T-helper 17 cell (primary cell): ENCODE data around the gene TMEM88. TPM values are rescaled to one million over a fixed set of nuclear protein-coding genes. Genes with fewer than 3 reads are reported as not detected.

Source experiments
- ATAC-seq: fragments of 150-1000 bp; cut with Tn5 transposase; 2 replicates; pipeline ENCODE4 v1.10.0; 2021; ENCODE audit warnings: mild to moderate bottlenecking, moderate library complexity
- DNase-seq, 3 donors: peaks; one replicate each; pipeline versions ENCODE4 v3.0.0 to v3.0.0-alpha.2; 2020 to 2021
- H3K9me3 ChIP-seq: one replicate; pipeline ENCODE4 v1.7.0; 2013; ENCODE audit warnings: low read length, mild to moderate bottlenecking; ENCODE audit not compliant: control insufficient read depth, poor library complexity, severe bottlenecking
- H3K27ac Mint-ChIP-seq: one replicate; pipeline ENCODE4 v1.8.0; 2022; ENCODE audit warnings: mild to moderate bottlenecking, moderate library complexity, mixed read lengths
- H3K27me3 Mint-ChIP-seq: one replicate; pipeline ENCODE4 v1.8.0; 2022; ENCODE audit warnings: mixed read lengths
- H3K36me3 Mint-ChIP-seq: one replicate; pipeline ENCODE4 v1.8.0; 2022; ENCODE audit warnings: low read depth, mixed read lengths
- H3K4me1 Mint-ChIP-seq: one replicate; pipeline ENCODE4 v1.8.0; 2022; ENCODE audit warnings: mild to moderate bottlenecking, mixed read lengths
- H3K4me3 Mint-ChIP-seq: one replicate; pipeline ENCODE4 v1.8.0; 2022; ENCODE audit warnings: mild to moderate bottlenecking, moderate library complexity, mixed read lengths
- total RNA-seq, 4 donors: library from RNA in 2 of 4; stranded (reverse) in 2 of 4; gene quantifications; one replicate each; pipeline ENCODE4 v1.2.3 and lab custom pipeline; 2022 to 2026

Gene TMEM88
- total RNA-seq, 2 donors from 2014 or later, result 31.0 to 31.3 TPM

DNA sequence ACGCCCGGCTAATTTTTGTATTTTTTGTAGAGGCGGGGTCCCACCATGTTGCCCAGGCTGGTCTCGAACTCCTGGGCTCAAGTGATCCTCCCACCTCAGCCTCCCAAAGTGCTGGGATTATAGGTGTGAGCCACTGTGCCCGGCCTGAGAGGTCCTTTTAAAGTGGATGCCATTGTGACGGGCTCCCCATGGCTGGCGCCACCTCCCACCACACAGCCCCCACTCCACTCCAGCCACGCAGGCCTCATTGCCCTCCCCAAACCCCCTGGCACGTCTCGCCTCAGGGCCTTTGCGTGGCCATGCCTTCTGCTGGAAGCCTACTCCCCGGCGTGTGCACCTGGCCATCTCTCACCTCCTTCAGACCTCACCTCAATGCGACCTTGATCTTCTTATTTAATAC, 32.7 kb upstream of the TMEM88 start:
- Mint-ChIP-seq H3K36me3 (no peaks in the 10 kb centered on the region), H3K4me3 (no peak overlapping the region), H3K27me3 (peaks cover 16% of the 10 kb centered on the region), H3K4me1 (peaks cover 11% of the 10 kb centered on the region), H3K27ac (peak overlapping the region; percentile 79)
- no peaks in the 10 kb centered on the region for H3K9me3 ChIP-seq
- ATAC-seq (no peak), DNase-seq (no peak)

DNA sequence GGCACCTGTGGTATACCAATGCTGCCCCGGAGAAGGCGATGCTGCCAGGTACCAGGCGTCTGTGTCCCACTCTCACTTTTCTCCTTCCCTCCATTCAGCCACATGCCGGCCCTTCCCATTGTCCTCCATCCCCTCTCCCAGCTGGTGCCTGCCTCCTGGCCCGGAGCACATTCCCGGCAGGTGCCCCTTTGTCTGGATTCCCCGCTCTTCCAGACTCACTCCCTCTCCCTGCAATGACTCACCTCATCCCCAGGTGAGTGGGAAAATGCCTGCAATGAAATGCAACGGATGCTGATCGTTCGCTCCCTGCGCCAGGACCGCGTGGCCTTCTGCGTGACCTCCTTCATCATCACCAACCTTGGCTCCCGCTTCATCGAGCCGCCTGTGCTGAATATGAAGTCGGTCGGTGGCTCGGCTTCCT, 31.3 kb upstream of the TMEM88 start:
- Mint-ChIP-seq H3K27me3 (peaks cover 17% of the 10 kb centered on the region), H3K36me3 (no peaks in the 10 kb centered on the region), H3K27ac (no peak overlapping the region), H3K4me1 (peaks cover 11% of the 10 kb centered on the region), H3K4me3 (no peak overlapping the region)
- DNase-seq (no peak), ATAC-seq (no peak)
- no peaks in the 10 kb centered on the region for H3K9me3 ChIP-seq

GRCh38 chr17:7824021-7824924, 30.6 kb upstream of the TMEM88 start:
- peaks cover 11% of the 10 kb centered on the region for H3K4me1 Mint-ChIP-seq

GRCh38 chr17:7825206-7825990, 29.5 kb upstream of the TMEM88 start:
- no peaks in the 10 kb centered on the region for H3K9me3 ChIP-seq
- H3K27me3 Mint-ChIP-seq, result peaks cover 17% of the 10 kb centered on the region
- H3K36me3 Mint-ChIP-seq, result no peaks in the 10 kb centered on the region
- peak overlapping the region; percentile 21 for H3K4me3 Mint-ChIP-seq
- H3K4me1 Mint-ChIP-seq, result peaks cover 11% of the 10 kb centered on the region
- DNase-seq, result no peak
- ATAC-seq, result no peak
- H3K27ac Mint-ChIP-seq, result no peak overlapping the region

More at GRCh38 chr17:7824021-7824924, 30.6 kb upstream of the TMEM88 start:
- ATAC-seq (no peak), DNase-seq (no peak)
- Mint-ChIP-seq H3K4me3 (no peak overlapping the region), H3K27ac (peak overlapping the region; percentile 27), H3K27me3 (peaks cover 17% of the 10 kb centered on the region), H3K36me3 (no peaks in the 10 kb centered on the region)
- H3K9me3 ChIP-seq, result no peaks in the 10 kb centered on the region

- Mint-ChIP-seq H3K36me3 (peaks cover 2% of the 10 kb centered on the region), H3K27ac (no peak overlapping the region), H3K27me3 (peaks cover 11% of the 10 kb centered on the region), H3K4me3 (no peak overlapping the region), H3K4me1 (peaks cover 16% of the 10 kb centered on the region)
- DNase-seq, result no peak
- no peak for ATAC-seq
- no peaks in the 10 kb centered on the region for H3K9me3 ChIP-seq
Observed at GRCh38 chr17:7830616-7831015, 24.2 kb upstream of the TMEM88 start.

DNA sequence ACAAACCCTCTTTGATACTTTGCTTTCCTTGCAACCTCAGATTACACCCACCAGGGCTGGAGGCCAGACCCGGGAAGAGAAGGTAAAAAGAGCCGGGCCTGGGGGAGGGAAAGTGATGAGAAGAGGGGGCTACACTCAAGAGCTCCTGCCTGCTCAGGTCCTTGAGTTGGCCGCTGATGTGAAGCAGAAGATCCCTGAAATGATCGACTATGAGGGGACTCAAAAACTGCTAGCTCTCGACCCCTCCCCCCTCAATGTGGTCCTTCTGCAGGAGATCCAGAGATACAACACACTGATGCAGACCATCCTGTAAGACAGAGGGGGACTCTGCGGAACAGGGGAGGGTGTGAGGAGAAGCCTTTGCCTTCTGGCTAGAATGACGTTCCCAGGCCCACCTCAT, 23.6 kb upstream of the TMEM88 start:
- Mint-ChIP-seq H3K4me3 (no peak overlapping the region), H3K27me3 (peaks cover 11% of the 10 kb centered on the region), H3K27ac (no peak overlapping the region), H3K36me3 (peaks cover 2% of the 10 kb centered on the region), H3K4me1 (peaks cover 20% of the 10 kb centered on the region)
- ATAC-seq (no peak), DNase-seq (no peak)
- no peaks in the 10 kb centered on the region for H3K9me3 ChIP-seq

GRCh38 chr17:7832431-7832830, 22.4 kb upstream of the TMEM88 start:
- peaks cover 5% of the 10 kb centered on the region for H3K27me3 Mint-ChIP-seq
- H3K9me3 ChIP-seq, result no peaks in the 10 kb centered on the region
- H3K4me3 Mint-ChIP-seq, result no peak overlapping the region
- peaks cover 2% of the 10 kb centered on the region for H3K36me3 Mint-ChIP-seq
- ATAC-seq (no peak), DNase-seq (no peak)
- peaks cover 32% of the 10 kb centered on the region for H3K4me1 Mint-ChIP-seq
- no peak overlapping the region for H3K27ac Mint-ChIP-seq

- Mint-ChIP-seq H3K27me3 (peaks cover 5% of the 10 kb centered on the region), H3K4me1 (peaks cover 37% of the 10 kb centered on the region), H3K36me3 (peaks cover 2% of the 10 kb centered on the region), H3K4me3 (peak overlapping the region; percentile 98), H3K27ac (peak overlapping the region; percentile 100)
- DNase-seq (no peak), ATAC-seq (no peak)
- H3K9me3 ChIP-seq, result no peaks in the 10 kb centered on the region
Observed at GRCh38 chr17:7833011-7833794, 21.7 kb upstream of the TMEM88 start.

- H3K36me3 Mint-ChIP-seq, result peaks cover 2% of the 10 kb centered on the region
- H3K4me3 Mint-ChIP-seq, result peak within 1 kb of the TSS; percentile 98
- no peaks in the 10 kb centered on the region for H3K9me3 ChIP-seq
- H3K27me3 Mint-ChIP-seq, result peaks cover 5% of the 10 kb centered on the region
- peaks cover 43% of the 10 kb centered on the region for H3K4me1 Mint-ChIP-seq
- peak; percentile 58 for ATAC-seq
- H3K27ac Mint-ChIP-seq, result peak within 1 kb of the TSS; percentile 100
- DNase-seq, result peak; percentile 72 to 83 (median 80)
Observed at GRCh38 chr17:7833795-7834541, 20.9 kb upstream of the TMEM88 start, which contains the start of gene KDM6B. Gene KDM6B, plus strand, starts transcription at chr17:7834217. Its CDS starts 11,338 bp downstream, at chr17:7845555.

DNA sequence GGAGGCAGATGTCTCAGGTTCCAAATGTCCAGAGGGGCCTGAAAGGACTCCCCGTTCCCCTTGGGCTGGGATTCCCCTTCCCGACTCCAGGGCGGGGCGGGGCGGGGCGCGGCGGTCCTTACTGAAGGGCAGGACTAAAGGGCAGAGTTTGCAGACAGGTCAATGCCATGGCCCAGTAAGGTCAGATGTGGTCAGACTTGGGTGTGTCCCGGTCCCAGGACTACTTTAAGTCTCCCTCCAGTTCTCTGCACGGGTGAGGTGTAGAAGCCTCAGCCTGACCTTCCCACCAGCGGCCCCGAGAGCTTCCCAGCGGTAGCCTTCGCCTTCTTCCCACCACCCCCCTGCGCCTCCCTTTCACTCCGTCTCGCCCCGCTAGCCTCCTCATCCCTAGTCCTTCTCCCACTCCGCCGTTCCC, 20.3 kb upstream of the TMEM88 start:
- Mint-ChIP-seq H3K27me3 (peaks cover 5% of the 10 kb centered on the region), H3K4me3 (peak overlapping the region; percentile 98), H3K36me3 (peaks cover 2% of the 10 kb centered on the region), H3K4me1 (peaks cover 48% of the 10 kb centered on the region), H3K27ac (peak overlapping the region; percentile 100)
- ATAC-seq (peak; percentile 9), DNase-seq (peak; percentile 43 to 67 (median 65))
- no peaks in the 10 kb centered on the region for H3K9me3 ChIP-seq

DNA sequence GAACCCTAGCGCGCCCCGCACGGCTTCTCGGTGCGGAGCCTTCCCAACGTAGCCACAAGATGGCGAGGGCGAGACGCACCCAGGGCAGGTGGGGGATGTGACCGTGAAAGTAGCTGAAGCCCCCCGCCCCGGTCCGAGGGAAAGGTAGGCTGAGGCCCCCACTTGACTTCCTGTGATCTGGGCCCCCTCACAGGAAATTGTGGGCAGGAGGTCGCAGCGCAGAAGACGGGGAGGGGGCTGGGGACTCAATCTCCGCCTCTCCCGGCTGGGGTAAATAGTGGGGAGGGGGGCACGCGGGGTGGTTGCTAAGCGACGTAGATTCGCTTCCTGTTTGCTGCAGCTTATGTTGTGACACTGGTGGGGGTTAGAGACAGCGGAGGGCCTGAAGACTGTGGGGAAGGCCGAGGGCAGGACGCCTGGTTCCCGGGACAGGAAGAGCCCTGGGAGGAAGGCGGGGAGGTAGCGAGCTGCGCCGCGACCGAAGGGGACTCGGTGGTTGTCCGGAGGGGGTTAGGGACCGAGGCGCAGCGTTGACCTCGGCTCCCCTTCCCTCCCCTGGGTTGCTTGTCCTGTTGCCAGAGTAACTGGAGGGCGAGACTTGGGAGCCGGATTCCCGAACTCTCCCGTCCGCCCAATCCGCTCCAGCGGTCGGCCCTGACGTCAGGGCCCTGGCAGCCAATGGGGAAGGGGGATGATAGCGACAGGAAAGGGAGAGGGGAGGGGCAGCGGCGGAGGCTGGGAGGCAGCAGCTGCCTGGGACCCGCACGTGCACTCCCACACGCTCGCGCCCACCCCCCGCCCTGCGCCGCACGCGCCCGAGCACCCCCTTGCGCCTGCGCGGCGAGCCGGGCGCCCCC, 19.7 kb upstream of the TMEM88 start:
- peaks cover 52% of the 10 kb centered on the region for H3K4me1 Mint-ChIP-seq
- H3K9me3 ChIP-seq, result no peaks in the 10 kb centered on the region
- peak overlapping the region; percentile 100 for H3K27ac Mint-ChIP-seq
- H3K36me3 Mint-ChIP-seq, result peaks cover 2% of the 10 kb centered on the region
- peak overlapping the region; percentile 98 for H3K4me3 Mint-ChIP-seq
- peak; percentile 79 to 95 (median 88) for DNase-seq
- ATAC-seq, result peak; percentile 62
- H3K27me3 Mint-ChIP-seq, result peaks cover 5% of the 10 kb centered on the region
